A673 (cell line): ENCODE results near the gene TPK1. TPM values are rescaled to one million over a fixed set of nuclear protein-coding genes. Genes with fewer than 3 reads are reported as not detected.

Experiments
- BruUV-seq: library from RNA; stranded (reverse); fragments of 400-500 nt; replicated peaks from 2 replicates; lab custom pipeline; 2021; lab: Mats Ljungman, UMichigan
- CTCF ChIA-PET: fragments of 300-600 bp; sonication (Branson Sonifier 250); formaldehyde crosslinking; loops from one replicate; lab custom pipeline; 2022; ENCODE audit warnings: antibody characterized with exemption; lab: Charles Lee
- POLR2A ChIA-PET: fragments of 300-600 bp; sonication (Branson Sonifier 250); formaldehyde crosslinking; loops from one replicate; lab custom pipeline; 2022; ENCODE audit warnings: antibody characterized with exemption; ENCODE audit not compliant: low non-redundant PET; lab: Charles Lee
- DNase-seq: peaks from one replicate; pipeline ENCODE4 v3.0.0-alpha.2; 2015; ENCODE audit warnings: low spot score
- H3K27ac ChIP-seq: fragments of 200-600 bp; sonication (generic); 2 replicates; pipeline ENCODE4 v1.5.1; 2016; ENCODE audit warnings: mixed run types, low read depth, mild to moderate bottlenecking, mixed read lengths, antibody characterized with exemption, low read length; ENCODE audit not compliant: poor library complexity, severe bottlenecking
- H3K27me3 ChIP-seq: fragments of 200-600 bp; sonication (generic); replicated peaks from 2 replicates; pipeline ENCODE4 v1.6.1; 2017; ENCODE audit warnings: mixed run types, low read depth, mild to moderate bottlenecking, mixed read lengths, antibody characterized with exemption, low read length; ENCODE audit not compliant: insufficient read depth, poor library complexity
- H3K36me3 ChIP-seq: fragments of 200-600 bp; sonication (generic); 2 replicates; pipeline ENCODE4 v1.6.1; 2016; ENCODE audit warnings: mixed run types, mild to moderate bottlenecking, mixed read lengths, antibody characterized with exemption, low read length; ENCODE audit not compliant: insufficient read depth, poor library complexity, severe bottlenecking
- H3K4me1 ChIP-seq: fragments of 200-600 bp; sonication (generic); 2 replicates; pipeline ENCODE4 v1.6.1; 2017; ENCODE audit warnings: mixed run types, mild to moderate bottlenecking, mixed read lengths, antibody characterized with exemption, low read length; ENCODE audit not compliant: insufficient read depth, poor library complexity, severe bottlenecking
- H3K4me3 ChIP-seq: fragments of 200-600 bp; sonication (generic); 2 replicates; pipeline ENCODE4 v1.5.1; 2016; ENCODE audit warnings: low read depth, mixed run types, mild to moderate bottlenecking, mixed read lengths, low read length; ENCODE audit not compliant: poor library complexity, severe bottlenecking
- H3K9me3 ChIP-seq: fragments of 200-600 bp; sonication (generic); 2 replicates; pipeline ENCODE4 v1.6.1; 2016; ENCODE audit warnings: mixed run types, low read depth, mild to moderate bottlenecking, mixed read lengths, antibody characterized with exemption, low read length; ENCODE audit not compliant: poor library complexity, severe bottlenecking
- CTCF ChIP-seq: fragments of 300-800, 200-600 bp; sonication (generic); conservative IDR thresholded peaks from 2 replicates; pipeline ENCODE4 v1.5.1; 2017; ENCODE audit warnings: low read depth, mild to moderate bottlenecking, antibody characterized with exemption, low read length, moderate library complexity, mixed read lengths
- EZH2 ChIP-seq: fragments of 200-600 bp; sonication (generic); IDR thresholded peaks from 2 replicates; pipeline ENCODE4 v1.6.1; 2017; ENCODE audit warnings: borderline replicate concordance, low read depth, mild to moderate bottlenecking, mixed read lengths, antibody characterized with exemption, low read length; ENCODE audit not compliant: poor library complexity, severe bottlenecking
- intact Hi-C: fragments of 100-400 bp; cut with micrococcal nuclease; formaldehyde crosslinking; loops from one replicate; pipeline ENCODE4 v1.10.0; 2022; ENCODE audit not compliant: unreplicated experiment
- total RNA-seq: library from RNA; stranded (reverse); gene quantifications from 2 replicates; pipeline ENCODE4 v1.2.3, GENCODE V29; 2021

The TPK1 gene
- total RNA-seq, 1 experiment from 2014 or later = 3.5 TPM

- BruUV-seq = no TSS peak
- Histone ChIP-seq H3K4me3 (no peak overlapping the region), H3K4me1 (no peaks in the 10 kb centered on the region), H3K9me3 (no peaks in the 10 kb centered on the region), H3K27me3 (no peaks in the 10 kb centered on the region), H3K27ac (no peak overlapping the region), H3K36me3 (no peaks in the 10 kb centered on the region)
- POLR2A ChIA-PET = no interaction called here
- no peak for DNase-seq
- CTCF ChIA-PET = no interaction called here
- TF ChIP-seq CTCF = no peak
- no peak for TF ChIP-seq EZH2
- intact Hi-C loops = no loop called here
These were observed 309.9 kb downstream of the TPK1 start for GRCh38 chr7:144525956-144526355.

GRCh38 chr7:144524271-144524670 is 311.6 kb downstream of the TPK1 start:
- H3K36me3 ChIP-seq = no peaks in the 10 kb centered on the region
- H3K4me3 ChIP-seq = no peak overlapping the region
- ChIA-PET CTCF (no interaction called here), POLR2A (no interaction called here)
- no peak for DNase-seq
- no peaks in the 10 kb centered on the region for H3K9me3 ChIP-seq
- H3K27me3 ChIP-seq = no peaks in the 10 kb centered on the region
- intact Hi-C loops = no loop called here
- no peaks in the 10 kb centered on the region for H3K4me1 ChIP-seq
- TF ChIP-seq EZH2 (no peak), CTCF (no peak)
- H3K27ac ChIP-seq = no peak overlapping the region
- no TSS peak for BruUV-seq

GRCh38 chr7:144523621-144524020 is 312.2 kb downstream of the TPK1 start:
- H3K36me3 ChIP-seq = no peaks in the 10 kb centered on the region
- H3K4me3 ChIP-seq = no peak overlapping the region
- no peak for DNase-seq
- H3K4me1 ChIP-seq = no peaks in the 10 kb centered on the region
- ChIA-PET CTCF (no interaction called here), POLR2A (interaction anchor here (0.6 kb wide), 1 partner anchor 192 kb away, joined by 3 read pairs; no protein-coding TSS in a partner anchor)
- intact Hi-C loops = no loop called here
- no peaks in the 10 kb centered on the region for H3K27me3 ChIP-seq
- H3K9me3 ChIP-seq = no peaks in the 10 kb centered on the region
- BruUV-seq = no TSS peak
- no peak overlapping the region for H3K27ac ChIP-seq
- TF ChIP-seq EZH2 (no peak), CTCF (no peak)
